Measurements from ENCODE around the gene CHRM1.
"Not testable (repeated sequence)": the region's sequence is repeated elsewhere in the genome, so short reads cannot be mapped to it uniquely, and the experiment has no call there.

The CHRM1 gene

DNA sequence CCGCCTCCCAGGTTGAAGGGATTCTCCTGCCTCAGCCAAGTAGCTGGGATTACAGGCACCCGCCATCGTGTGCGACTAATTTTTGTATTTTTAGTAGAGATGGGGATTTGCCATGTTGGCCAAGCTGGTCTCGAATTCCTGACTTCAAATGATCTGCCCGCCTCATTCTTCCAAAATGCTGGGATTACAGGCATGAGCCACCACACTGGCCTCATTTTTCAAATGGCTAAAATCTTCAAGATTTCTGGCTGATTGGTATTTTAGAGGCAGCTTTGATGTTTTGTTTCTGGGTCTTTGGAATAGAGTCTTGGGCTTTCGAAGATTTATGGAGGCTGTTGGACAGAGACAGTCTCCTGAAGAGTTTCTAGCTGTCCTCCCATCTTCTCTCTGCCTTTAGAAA lies 46.3 kb downstream of the CHRM1 start:
- DNase-seq = no peak

DNA sequence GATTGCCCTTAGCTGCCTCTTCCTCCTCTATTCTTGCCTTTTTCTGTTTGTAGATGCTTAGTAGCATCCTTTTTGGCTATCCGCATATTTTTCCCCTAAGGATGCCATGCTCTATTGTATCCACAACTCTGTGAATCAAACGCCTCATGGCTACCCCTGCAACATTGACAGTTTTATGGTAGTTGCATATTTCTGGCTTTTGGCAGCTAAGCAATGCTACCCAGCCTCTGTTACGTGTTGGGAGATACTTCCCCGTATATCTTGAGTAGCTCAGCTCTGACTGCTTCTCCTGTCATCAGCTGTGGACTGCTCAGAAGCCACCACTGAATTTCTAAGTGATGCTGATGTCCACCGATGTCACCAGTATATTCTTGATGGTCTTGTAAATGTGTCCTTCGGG lies 55.5 kb downstream of the CHRM1 start:
- DNase-seq = no peak

DNA sequence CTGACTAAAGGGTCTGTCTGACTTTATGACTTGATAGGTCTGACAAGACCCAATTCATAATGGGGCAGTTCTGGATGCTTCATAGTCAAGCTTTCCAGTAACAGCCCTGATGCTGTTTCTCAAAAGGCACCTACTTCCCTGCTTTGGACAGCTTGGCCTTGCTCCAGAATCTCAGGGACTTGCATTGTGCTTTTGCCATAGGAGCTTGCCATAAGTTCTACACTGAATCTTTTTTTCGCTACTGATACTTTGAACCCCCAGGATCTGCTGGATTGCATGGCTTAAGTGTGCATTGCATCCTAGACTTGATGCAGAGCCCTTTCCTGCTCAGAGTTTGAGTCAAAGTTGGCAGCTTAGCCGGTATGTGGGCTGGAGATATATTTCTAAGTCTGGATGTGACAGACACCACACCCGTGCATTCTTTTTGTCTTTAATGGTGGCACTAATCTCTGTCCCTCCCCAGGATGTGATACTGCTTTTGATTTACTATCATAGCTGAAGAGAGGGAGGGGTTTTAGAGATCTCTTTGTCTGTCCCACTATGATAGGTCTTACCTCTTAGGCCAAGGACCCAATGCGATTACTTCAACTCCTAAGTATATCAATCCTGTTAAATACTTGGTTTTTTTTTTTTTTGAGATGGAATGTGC lies 57.4 kb downstream of the CHRM1 start:
- DNase-seq = no peak

DNA sequence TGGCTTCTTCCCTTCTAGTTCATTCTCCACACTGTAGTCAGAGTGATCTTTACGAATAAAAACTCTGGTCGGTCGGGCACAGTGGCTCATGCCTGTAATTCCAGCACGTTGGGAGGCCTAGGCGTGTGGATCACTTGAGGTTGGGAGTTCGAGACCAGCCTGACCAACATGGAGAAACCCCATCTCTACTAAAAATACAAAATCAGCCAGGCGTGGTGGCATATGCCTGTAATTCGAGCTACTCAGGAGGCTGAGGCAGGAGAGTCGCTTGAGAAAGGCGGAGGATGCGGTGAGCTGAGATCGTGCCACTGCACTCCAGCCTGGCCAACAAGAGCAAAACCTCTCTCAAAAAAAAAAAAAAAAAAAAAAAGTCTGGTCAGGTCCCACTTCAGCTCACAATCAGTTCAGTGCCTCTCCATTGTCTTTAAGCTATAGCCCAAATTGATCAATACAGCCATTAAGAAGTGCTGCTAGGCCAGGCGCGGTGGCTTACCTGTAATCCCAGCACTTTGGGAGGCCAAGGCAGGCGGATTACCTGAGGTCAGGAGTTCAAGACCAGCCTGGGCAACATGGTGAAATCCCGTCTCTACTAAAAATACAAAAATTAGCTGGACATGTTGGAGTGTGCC lies 59.5 kb downstream of the CHRM1 start:
- DNase-seq = not testable (repeated sequence)

DNA sequence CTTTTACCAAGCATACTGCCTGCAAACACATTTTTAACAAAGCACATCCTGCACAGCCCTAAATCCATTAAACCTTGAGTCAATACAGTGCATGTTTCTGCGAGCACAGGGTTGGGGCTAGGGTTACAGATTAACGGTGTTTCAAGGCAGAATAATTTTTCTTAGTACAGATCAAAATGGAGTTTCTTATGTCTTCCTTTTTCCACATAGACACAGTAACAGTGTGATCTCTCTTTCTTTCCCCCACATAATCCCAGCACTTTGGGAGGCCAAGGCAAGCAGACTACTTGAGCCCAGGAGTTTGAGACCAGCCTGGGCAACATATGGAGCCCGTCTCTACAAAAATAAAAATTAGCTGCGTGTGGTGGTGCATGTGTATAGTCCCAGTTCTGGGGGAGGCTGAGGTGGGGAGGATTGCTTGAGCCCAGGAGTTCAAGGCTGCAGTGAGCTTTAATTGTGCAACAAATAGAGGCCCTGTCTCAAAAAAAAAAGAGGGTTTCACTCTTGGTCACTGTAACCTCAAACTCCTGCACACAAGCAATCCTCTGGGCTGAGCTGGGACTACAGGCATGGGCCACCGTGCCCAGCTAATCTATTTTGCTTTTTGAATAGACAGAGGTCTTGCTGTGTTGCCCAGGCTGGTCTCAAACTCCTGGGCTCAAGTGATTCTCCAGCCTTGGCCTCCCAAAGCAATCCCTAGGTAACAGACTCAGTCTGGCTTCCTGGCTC lies 60.2 kb downstream of the CHRM1 start:
- no peak for DNase-seq

DNA sequence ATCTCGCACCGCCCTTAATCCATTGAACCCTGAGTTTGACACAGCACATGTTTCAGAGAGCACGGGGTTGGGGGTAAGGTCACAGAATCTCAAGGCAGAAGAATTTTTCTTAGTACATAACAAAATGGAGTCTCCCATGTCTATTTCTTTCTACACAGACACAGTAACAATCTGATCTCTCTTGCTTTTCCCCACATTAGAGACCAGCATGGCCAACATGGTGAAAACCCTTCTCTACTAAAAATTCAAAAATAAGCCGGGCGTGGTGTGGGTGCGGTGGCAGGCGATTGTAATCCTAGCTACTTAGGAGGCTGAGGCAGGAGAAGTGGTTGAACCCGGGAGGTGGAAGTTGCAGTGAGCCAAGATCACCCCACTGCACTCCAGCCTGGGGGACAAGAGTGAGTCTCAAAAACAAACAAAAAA lies 61.9 kb downstream of the CHRM1 start:
- not testable (repeated sequence) for DNase-seq
